Measurements from ENCODE around the gene MEG3. TPM values are rescaled to one million over a fixed set of nuclear protein-coding genes. Genes with fewer than 3 reads are reported as not detected.

The MEG3 gene
- total and polyA plus RNA-seq, 2 of the 4 experiments (the other 2 are of a cell fraction) = 31.5 to 556 TPM

GRCh38 chr14:100857233-100857922 is 31.5 kb downstream of the MEG3 start:
- Histone ChIP-seq H3K23ac (ENCODE audit: low read depth, low read length) (no peak overlapping the region), H2BK15ac (ENCODE audit: low read depth, low read length) (no peak overlapping the region), H3K4me2 (ENCODE audit: low read depth, low read length) (no peak overlapping the region), H4K8ac (ENCODE audit: low read depth in 2 of 2, low read length in 2 of 2) (no peak overlapping the region), H4K91ac (ENCODE audit: insufficient read depth, low read depth, low read length) (no peak overlapping the region), H3K4me1 (ENCODE audit: control insufficient read depth, insufficient read depth, low read length) (no peaks in the 10 kb centered on the region; the same call in 1 of the 2 replicates), H3K56ac (ENCODE audit: extremely low read depth, insufficient read depth, low read length) (no peak overlapping the region), H2BK120ac (ENCODE audit: low read depth, low read length) (no peak overlapping the region), H3K27me3 (ENCODE audit: control insufficient read depth, insufficient read depth, low read length) (no peaks in the 10 kb centered on the region), H3K36me3 (ENCODE audit: control insufficient read depth, insufficient read depth, low read length) (peaks cover 68% of the 10 kb centered on the region), H2BK5ac (ENCODE audit: low read depth, low read length, poor library complexity, severe bottlenecking) (no peak overlapping the region), H2BK20ac (ENCODE audit: low read depth, low read length) (no peak overlapping the region), H4K5ac (ENCODE audit: low read depth, low read length) (no peak overlapping the region), H4K20me1 (ENCODE audit: insufficient read depth, low read length) (peaks cover 100% of the 10 kb centered on the region), H3K18ac (ENCODE audit: low read depth, low read length) (no peak overlapping the region), H3K14ac (replicated peaks; ENCODE audit: low read depth, low read length) (no peak overlapping the region), H3K9me3 (ENCODE audit: control insufficient read depth, insufficient read depth, low read length) (no peaks in the 10 kb centered on the region), H3K4me3 (ENCODE audit: insufficient read depth, low read depth, low read length) (no peak overlapping the region), H3K27ac (ENCODE audit: insufficient read depth, low read length) (no peak overlapping the region), H3K9me1 (ENCODE audit: insufficient read depth, low read length) (peaks cover 17% of the 10 kb centered on the region), H3K9ac (ENCODE audit: low read depth, low read length) (no peak overlapping the region), H3K79me1 (ENCODE audit: low read depth in 1 of 2, low read length in 2 of 2) (peaks cover 0 to 63% of the 10 kb centered on the region in 2 experiments; a peak in 2 of 4 replicates), H2AK5ac (ENCODE audit: low read depth, low read length) (no peak overlapping the region), H2AK9ac (replicated peaks; ENCODE audit: low read depth, low read length, poor library complexity) (no peak overlapping the region), H2AFZ (replicated peaks; ENCODE audit: low read length, poor library complexity) (no peak overlapping the region), H3K4ac (ENCODE audit: low read depth, low read length) (no peak overlapping the region)
- DNase-seq = no peak
- intact Hi-C loops (cut with micrococcal nuclease) = no loop called here
- TF ChIP-seq RAD21 (IDR thresholded peaks at IDR 0.05; ENCODE audit: low read length) (no peak), CEBPB (IDR thresholded peaks at IDR 0.05; ENCODE audit: low read depth, low read length) (no peak), SMC3 (IDR thresholded peaks at IDR 0.05; ENCODE audit: low read depth, low read length) (no peak), RCOR1 (IDR thresholded peaks at IDR 0.05; ENCODE audit: insufficient replicate concordance, low read length) (no peak), CHD1 (IDR thresholded peaks at IDR 0.05; ENCODE audit: low read depth, low read length) (no peak), MAFK (IDR thresholded peaks at IDR 0.05; ENCODE audit: low read depth, low read length) (no peak), MAZ (IDR thresholded peaks at IDR 0.05; ENCODE audit: borderline replicate concordance, low read depth, low read length) (no peak), RFX5 (IDR thresholded peaks at IDR 0.05; ENCODE audit: low read depth, low read length) (no peak), NFE2L2 (IDR thresholded peaks at IDR 0.05; ENCODE audit: low read depth, low read length) (no peak), MXI1 (IDR thresholded peaks at IDR 0.05; ENCODE audit: borderline replicate concordance, low read depth, low read length) (no peak), POLR2A (IDR thresholded peaks at IDR 0.05; ENCODE audit: low read depth, low read length) (no peak), BHLHE40 (IDR thresholded peaks at IDR 0.05; ENCODE audit: low read depth, low read length) (no peak), FOS (IDR thresholded peaks at IDR 0.05; ENCODE audit: low read depth, low read length) (no peak)
- TF ChIP-seq, protein P1, sequence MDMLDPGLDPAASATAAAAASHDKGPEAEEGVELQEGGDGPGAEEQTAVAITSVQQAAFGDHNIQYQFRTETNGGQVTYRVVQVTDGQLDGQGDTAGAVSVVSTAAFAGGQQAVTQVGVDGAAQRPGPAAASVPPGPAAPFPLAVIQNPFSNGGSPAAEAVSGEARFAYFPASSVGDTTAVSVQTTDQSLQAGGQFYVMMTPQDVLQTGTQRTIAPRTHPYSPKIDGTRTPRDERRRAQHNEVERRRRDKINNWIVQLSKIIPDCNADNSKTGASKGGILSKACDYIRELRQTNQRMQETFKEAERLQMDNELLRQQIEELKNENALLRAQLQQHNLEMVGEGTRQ (IDR thresholded peaks at IDR 0.05; ENCODE audit: low read depth, low read length) = no peak
- TF ChIP-seq, protein P2, sequence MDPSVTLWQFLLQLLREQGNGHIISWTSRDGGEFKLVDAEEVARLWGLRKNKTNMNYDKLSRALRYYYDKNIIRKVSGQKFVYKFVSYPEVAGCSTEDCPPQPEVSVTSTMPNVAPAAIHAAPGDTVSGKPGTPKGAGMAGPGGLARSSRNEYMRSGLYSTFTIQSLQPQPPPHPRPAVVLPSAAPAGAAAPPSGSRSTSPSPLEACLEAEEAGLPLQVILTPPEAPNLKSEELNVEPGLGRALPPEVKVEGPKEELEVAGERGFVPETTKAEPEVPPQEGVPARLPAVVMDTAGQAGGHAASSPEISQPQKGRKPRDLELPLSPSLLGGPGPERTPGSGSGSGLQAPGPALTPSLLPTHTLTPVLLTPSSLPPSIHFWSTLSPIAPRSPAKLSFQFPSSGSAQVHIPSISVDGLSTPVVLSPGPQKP (IDR thresholded peaks at IDR 0.05; ENCODE audit: borderline replicate concordance, low read depth, low read length) = no peak
- TF ChIP-seq, protein P3, sequence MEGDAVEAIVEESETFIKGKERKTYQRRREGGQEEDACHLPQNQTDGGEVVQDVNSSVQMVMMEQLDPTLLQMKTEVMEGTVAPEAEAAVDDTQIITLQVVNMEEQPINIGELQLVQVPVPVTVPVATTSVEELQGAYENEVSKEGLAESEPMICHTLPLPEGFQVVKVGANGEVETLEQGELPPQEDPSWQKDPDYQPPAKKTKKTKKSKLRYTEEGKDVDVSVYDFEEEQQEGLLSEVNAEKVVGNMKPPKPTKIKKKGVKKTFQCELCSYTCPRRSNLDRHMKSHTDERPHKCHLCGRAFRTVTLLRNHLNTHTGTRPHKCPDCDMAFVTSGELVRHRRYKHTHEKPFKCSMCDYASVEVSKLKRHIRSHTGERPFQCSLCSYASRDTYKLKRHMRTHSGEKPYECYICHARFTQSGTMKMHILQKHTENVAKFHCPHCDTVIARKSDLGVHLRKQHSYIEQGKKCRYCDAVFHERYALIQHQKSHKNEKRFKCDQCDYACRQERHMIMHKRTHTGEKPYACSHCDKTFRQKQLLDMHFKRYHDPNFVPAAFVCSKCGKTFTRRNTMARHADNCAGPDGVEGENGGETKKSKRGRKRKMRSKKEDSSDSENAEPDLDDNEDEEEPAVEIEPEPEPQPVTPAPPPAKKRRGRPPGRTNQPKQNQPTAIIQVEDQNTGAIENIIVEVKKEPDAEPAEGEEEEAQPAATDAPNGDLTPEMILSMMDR (conservative IDR thresholded peaks at IDR 0.05; ENCODE audit: low read depth, low read length) = no peak
- dilution Hi-C loops (cut with HindIII; ENCODE audit: low sequenced_read_pairs, unreplicated experiment) = no loop called here
- ATAC-seq (ENCODE audit: low read depth) = no peak
- POLR2A ChIA-PET (ENCODE audit: unreplicated experiment) = no interaction called here
- no TSS peak for BruUV-seq (replicated peaks)
- CTCF ChIA-PET = no interaction called here
- WGBS, 2 experiments (ENCODE audit: extremely low coverage in 2 of 2, insufficient read length in 1 of 2) = no CpG with 5 or more reads among the region's 14 CpGs
- in situ Hi-C loops (cut with MboI; ENCODE audit: low sequenced_read_pairs) = no loop called here
